K562 (cell line): ENCODE data around the gene LMCD1. TPM values are rescaled to one million over a fixed set of nuclear protein-coding genes. Genes with fewer than 3 reads are reported as not detected.

Experiments used
- ATAC-seq: fragments of 200-7000 bp; cut with Tn5 transposase; 3 replicates; pipeline ENCODE4 v1.9.1; 2020; ENCODE audit warnings: moderate library complexity
- BruUV-seq: library from RNA; stranded (reverse); fragments of 400-500 nt; replicated peaks from 2 replicates; lab custom pipeline; 2021; lab: Mats Ljungman, UMichigan
- CTCF ChIA-PET: fragments of 300-600 bp; formaldehyde crosslinking; extraction: SDS; loops from one replicate; lab custom pipeline; 2021; ENCODE audit warnings: low intra/inter-chr PET ratio; lab: Yijun Ruan, JAX
- POLR2A ChIA-PET: fragments of 300-600, 350-650 bp; sonication (Branson Sonifier 250); formaldehyde crosslinking; extraction: SDS; loops from one replicate; lab custom pipeline; 2021; ENCODE audit warnings: antibody characterized with exemption, inconsistent platforms; lab: Yijun Ruan, JAX
- DNase-seq, 4 experiments: peaks; one replicate each; pipeline versions ENCODE4 v3.0.0 to v3.0.0-alpha.2; 2011 to 2018; ENCODE audit warnings: low spot score in 3 of 4, mixed read lengths in 3 of 4; ENCODE audit errors: extremely low read depth in 1 of 4
- FAIRE-seq: peaks from 2 replicates; lab custom pipeline; 2011; peaks lifted over from hg19 to GRCh38; lab: Jason Lieb, UNC
- H2AFZ ChIP-seq: 2 replicates; pipeline ENCODE4 v1.6.0; 2011; ENCODE audit warnings: low read depth, low read length, control low read depth, inconsistent platforms
- H3K27ac ChIP-seq: fragments of 200-600 bp; 3 replicates; pipeline ENCODE4 v1.8.0; 2011; ENCODE audit warnings: low read depth, mild to moderate bottlenecking, control low read depth, inconsistent platforms, low read length, moderate library complexity, mixed read lengths; ENCODE audit errors: extremely low read depth
- H3K27me3 ChIP-seq, 2 experiments: fragments of 300-600 bp in 1 of 2; 2 replicates in 1 of 2; 3 replicates in 1 of 2; pipeline versions ENCODE4 v1.6.0 to v1.8.0; 2011; ENCODE audit warnings: inconsistent platforms in 2 of 2, low read length in 2 of 2, mild to moderate bottlenecking in 1 of 2, mixed read lengths in 1 of 2, moderate library complexity in 1 of 2; ENCODE audit not compliant: control insufficient read depth in 2 of 2, insufficient read depth in 2 of 2
- H3K36me3 ChIP-seq: fragments of 300-600 bp; 3 replicates; pipeline ENCODE4 v1.8.0; 2011; ENCODE audit warnings: mild to moderate bottlenecking, low read length, inconsistent platforms; ENCODE audit not compliant: control insufficient read depth, insufficient read depth
- H3K4me1 ChIP-seq, 2 experiments: fragments of 200-600 bp in 1 of 2; replicated peaks in 1 of 2; 2 replicates in 1 of 2; 3 replicates in 1 of 2; pipeline versions ENCODE4 v1.5.1 to v1.8.0; 2011; ENCODE audit warnings: inconsistent platforms in 2 of 2, low read length in 2 of 2, mild to moderate bottlenecking in 1 of 2, mixed read lengths in 1 of 2, moderate library complexity in 1 of 2; ENCODE audit not compliant: control insufficient read depth in 2 of 2, insufficient read depth in 2 of 2
- H3K4me2 ChIP-seq: 2 replicates; pipeline ENCODE4 v1.6.1; 2011; ENCODE audit warnings: low read length, control low read depth, inconsistent platforms, mixed read lengths; ENCODE audit not compliant: insufficient read depth
- H3K4me3 ChIP-seq: fragments of 200-600 bp; sonication (generic), shearing (Covaris generic); 2 replicates; pipeline ENCODE4 v1.5.1; 2016; ENCODE audit warnings: control low read depth, inconsistent platforms
- H3K79me2 ChIP-seq: fragments of 200-600 bp; 3 replicates; pipeline ENCODE4 v1.8.0; 2011; ENCODE audit warnings: low read length, inconsistent platforms; ENCODE audit not compliant: control insufficient read depth, insufficient read depth
- H3K9ac ChIP-seq, 2 experiments: 2 replicates each; pipeline versions ENCODE4 v1.6.0 to v1.6.1; 2011; ENCODE audit warnings: low read depth in 2 of 2, low read length in 2 of 2, control low read depth in 1 of 2, inconsistent platforms in 1 of 2, mild to moderate bottlenecking in 1 of 2, mixed read lengths in 1 of 2; ENCODE audit not compliant: insufficient read depth in 1 of 2
- H3K9me1 ChIP-seq: one replicate; pipeline ENCODE4 v1.6.0; 2011; ENCODE audit warnings: inconsistent platforms, mild to moderate bottlenecking, low read length, moderate library complexity; ENCODE audit not compliant: control insufficient read depth, insufficient read depth
- H3K9me3 ChIP-seq: replicated peaks from 2 replicates; pipeline ENCODE4 v1.5.1; 2011; ENCODE audit warnings: low read depth, low read length, inconsistent platforms; ENCODE audit not compliant: control insufficient read depth, insufficient read depth
- H4K20me1 ChIP-seq: replicated peaks from 2 replicates; pipeline ENCODE4 v1.6.1; 2011; ENCODE audit warnings: low read length, inconsistent platforms, mixed read lengths; ENCODE audit not compliant: control insufficient read depth, insufficient read depth
- EWSR1 ChIP-seq: fragments of 450-650 bp; IDR thresholded peaks from 2 replicates; pipeline ENCODE4 v1.6.1; 2018; ENCODE audit warnings: borderline replicate concordance, mild to moderate bottlenecking, low read depth, moderate library complexity; ENCODE audit not compliant: partially characterized antibody
- HNRNPUL1 ChIP-seq: fragments of 200-400 bp; formaldehyde crosslinking; IDR thresholded peaks from 2 replicates; pipeline ENCODE4 v1.6.1; 2017; ENCODE audit warnings: low read length
- KDM5B ChIP-seq: fragments of 200-600 bp; sonication (generic); IDR thresholded peaks from 2 replicates; pipeline ENCODE4 v1.6.1; 2012; ENCODE audit warnings: low read depth, mild to moderate bottlenecking, moderate library complexity, low read length, control low read depth, inconsistent platforms; ENCODE audit not compliant: insufficient replicate concordance
- PCBP1 ChIP-seq: fragments of 200-400 bp; formaldehyde crosslinking; IDR thresholded peaks from 2 replicates; pipeline ENCODE4 v1.6.1; 2018; ENCODE audit warnings: mild to moderate bottlenecking, low read depth, low read length; ENCODE audit not compliant: poor library complexity, severe bottlenecking
- RFX5 ChIP-seq: IDR thresholded peaks from 2 replicates; pipeline ENCODE4 v1.6.1; 2011; ENCODE audit warnings: low read depth, mild to moderate bottlenecking, improper control_type of control experiment, low read length
- SMAD4 ChIP-seq: fragments of 250-450 bp; sonication (Bioruptor Pico); conservative IDR thresholded peaks from 2 replicates; pipeline ENCODE4 v1.8.0; 2021; ENCODE audit warnings: inconsistent platforms, mild to moderate bottlenecking, moderate library complexity
- TBP ChIP-seq: optimal IDR thresholded peaks from 2 replicates; pipeline ENCODE3; 2011; ENCODE audit warnings: low read depth, low read length, improper control_type of control experiment
- ZNF347 ChIP-seq: fragments of 450-650 bp; formaldehyde crosslinking; IDR thresholded peaks from 2 replicates; pipeline ENCODE4 v1.4.0; 2020; ENCODE audit warnings: low read depth, mild to moderate bottlenecking, moderate library complexity
- WGBS: fragments of 100-300 bp; shearing (Covaris generic); methylation state at CpG from one replicate; pipeline ENCODE4 v1.1.6; 2016; ENCODE audit warnings: low coverage, mixed read lengths; ENCODE audit not compliant: insufficient coverage; ENCODE audit errors: missing lambda C conversion rate; 5-methylcytosine and 5-hydroxymethylcytosine counted together
- in situ Hi-C: fragments of 300-500 bp; cut with MboI; formaldehyde crosslinking; loops from 4 replicates; pipeline ENCODE4 v1.15.0; 2018; ENCODE audit warnings: inconsistent platforms, mixed read lengths
- intact Hi-C: fragments of 100-400 bp; cut with micrococcal nuclease; formaldehyde crosslinking; loops from 2 replicates; pipeline ENCODE4 v1.14.2; 2022
- polyA plus RNA-seq, 8 experiments: library from polyadenylated mRNA; depleted of rRNA in 4 of 8; stranded (reverse) in 5 of 8; unstranded in 3 of 8; fragments of >200 nt; fragmentation: Nextera tagmentation in 2 of 8; fragmentation: Illumina TruSeq in 1 of 8; extraction: Ambion mirVana in 2 of 8; extraction: Trizol in 1 of 8; gene quantifications; 2 replicates each; pipeline versions ENCODE4 v1.2.1 to v1.2.3, GENCODE V29; 2011 to 2014; ENCODE audit warnings: inconsistent platforms in 1 of 8, missing spikeins in 1 of 8
- total RNA-seq, 7 experiments: library from RNA; depleted of rRNA in 6 of 7; stranded (reverse); fragments of >200 nt in 6 of 7; fragmentation: Illumina TruSeq in 2 of 7; extraction: Trizol in 2 of 7; gene quantifications; 2 replicates each; pipeline versions ENCODE4 v1.2.1 to v1.2.3, GENCODE V29; 2011 to 2021; ENCODE audit warnings: low replicate concordance in 1 of 7
- TF ChIP-seq, protein P1 (sequence below): fragments of 450-650 bp; IDR thresholded peaks from 2 replicates; pipeline ENCODE4 v1.6.1; 2016
- TF ChIP-seq, protein P2 (sequence below), 2 experiments: fragments of 450-650 bp; conservative IDR thresholded peaks; 2 replicates each; pipeline ENCODE4 v1.6.1; 2017; ENCODE audit warnings: mild to moderate bottlenecking in 2 of 2, moderate library complexity in 2 of 2

The LMCD1 gene
- total and polyA plus RNA-seq, 9 of the 15 experiments (the other 6 are each of a cell fraction or from before 2014, with no cell fraction given): 0.60 TPM; not detected in 8

DNA sequence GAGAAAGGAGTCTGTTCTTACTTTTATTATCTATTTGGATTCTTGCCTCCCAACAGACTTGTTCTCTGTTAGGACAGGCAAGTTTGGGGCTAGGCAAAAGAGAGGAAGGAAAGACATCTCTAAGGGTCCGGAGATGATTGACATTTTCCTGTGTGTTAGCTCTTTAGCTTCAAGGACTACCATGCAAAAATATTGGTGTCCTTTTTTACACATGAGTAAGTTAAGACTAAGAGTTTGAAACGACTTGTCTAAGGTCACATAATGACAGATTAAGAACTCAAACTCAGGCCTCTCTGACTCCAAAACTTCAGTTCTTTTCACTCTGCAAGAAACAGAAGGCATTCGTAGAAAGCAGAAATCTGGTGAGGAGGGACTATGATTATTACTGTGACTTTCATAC is 5.9 kb downstream of the LMCD1 start:
- no peak for ATAC-seq
- no TSS peak for BruUV-seq
- 0% methylated on average over 3 of the region's 3 CpGs for WGBS
- TF ChIP-seq TBP (no peak), PCBP1 (no peak), RFX5 (no peak), SMAD4 (CRISPR knock-in tag) (no peak), HNRNPUL1 (no peak), EWSR1 (no peak), ZNF347 (CRISPR knock-in tag) (no peak), KDM5B (no peak)
- TF ChIP-seq, protein P1, sequence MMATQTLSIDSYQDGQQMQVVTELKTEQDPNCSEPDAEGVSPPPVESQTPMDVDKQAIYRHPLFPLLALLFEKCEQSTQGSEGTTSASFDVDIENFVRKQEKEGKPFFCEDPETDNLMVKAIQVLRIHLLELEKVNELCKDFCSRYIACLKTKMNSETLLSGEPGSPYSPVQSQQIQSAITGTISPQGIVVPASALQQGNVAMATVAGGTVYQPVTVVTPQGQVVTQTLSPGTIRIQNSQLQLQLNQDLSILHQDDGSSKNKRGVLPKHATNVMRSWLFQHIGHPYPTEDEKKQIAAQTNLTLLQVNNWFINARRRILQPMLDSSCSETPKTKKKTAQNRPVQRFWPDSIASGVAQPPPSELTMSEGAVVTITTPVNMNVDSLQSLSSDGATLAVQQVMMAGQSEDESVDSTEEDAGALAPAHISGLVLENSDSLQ: no peak
- TF ChIP-seq, protein P2, sequence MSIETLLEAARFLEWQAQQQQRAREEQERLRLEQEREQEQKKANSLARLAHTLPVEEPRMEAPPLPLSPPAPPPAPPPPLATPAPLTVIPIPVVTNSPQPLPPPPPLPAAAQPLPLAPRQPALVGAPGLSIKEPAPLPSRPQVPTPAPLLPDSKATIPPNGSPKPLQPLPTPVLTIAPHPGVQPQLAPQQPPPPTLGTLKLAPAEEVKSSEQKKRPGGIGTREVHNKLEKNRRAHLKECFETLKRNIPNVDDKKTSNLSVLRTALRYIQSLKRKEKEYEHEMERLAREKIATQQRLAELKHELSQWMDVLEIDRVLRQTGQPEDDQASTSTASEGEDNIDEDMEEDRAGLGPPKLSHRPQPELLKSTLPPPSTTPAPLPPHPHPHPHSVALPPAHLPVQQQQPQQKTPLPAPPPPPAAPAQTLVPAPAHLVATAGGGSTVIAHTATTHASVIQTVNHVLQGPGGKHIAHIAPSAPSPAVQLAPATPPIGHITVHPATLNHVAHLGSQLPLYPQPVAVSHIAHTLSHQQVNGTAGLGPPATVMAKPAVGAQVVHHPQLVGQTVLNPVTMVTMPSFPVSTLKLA (conservative IDR thresholded peaks at IDR 0.05): no peak
- TF ChIP-seq, all 486 proteins: peak for 0
- in situ Hi-C loops: no loop called here
- no peaks in the 10 kb centered on the region for H3K9me3 ChIP-seq
- no peaks in the 10 kb centered on the region for H4K20me1 ChIP-seq
- H3K4me1 ChIP-seq: no peaks in the 10 kb centered on the region
- H3K9ac ChIP-seq: no peak overlapping the region
- no peak overlapping the region for H3K4me2 ChIP-seq
- H3K36me3 ChIP-seq: no peaks in the 10 kb centered on the region
- no peak overlapping the region for H3K27ac ChIP-seq
- no peaks in the 10 kb centered on the region for H3K27me3 ChIP-seq
- ChIA-PET CTCF (no interaction called here), POLR2A (no interaction called here)
- no peaks in the 10 kb centered on the region for H3K9me1 ChIP-seq
- FAIRE-seq (no peak), DNase-seq (no peak)
- intact Hi-C loops: no loop called here
- no peaks in the 10 kb centered on the region for H3K79me2 ChIP-seq
- H3K4me3 ChIP-seq: no peak overlapping the region
- no peak overlapping the region for H2AFZ ChIP-seq
